Stimulated activated naive CD8-positive, alpha-beta T cell treated with anti-CD3 and anti-CD28 coated beads, Interleukin-15, Interleukin-2, amounts not matched to agents 100 U/mL and 50 U/mL, for 24 hours (primary cell): ENCODE data around the gene WNT9B.

ENCODE experiments used
- ATAC-seq: fragments of 150-1000 bp; cut with Tn5 transposase; one replicate; pipeline ENCODE4 v1.10.0; 2021
- DNase-seq: peaks from one replicate; pipeline ENCODE4 v3.0.0; 2021

The WNT9B gene

GRCh38 chr17:46853896-46854444, 2.6 kb downstream of the WNT9B start:
- DNase-seq (no peak), ATAC-seq (no peak)

GRCh38 chr17:46854515-46854914, 3.1 kb downstream of the WNT9B start:
- ATAC-seq, result no peak
- no peak for DNase-seq

DNA sequence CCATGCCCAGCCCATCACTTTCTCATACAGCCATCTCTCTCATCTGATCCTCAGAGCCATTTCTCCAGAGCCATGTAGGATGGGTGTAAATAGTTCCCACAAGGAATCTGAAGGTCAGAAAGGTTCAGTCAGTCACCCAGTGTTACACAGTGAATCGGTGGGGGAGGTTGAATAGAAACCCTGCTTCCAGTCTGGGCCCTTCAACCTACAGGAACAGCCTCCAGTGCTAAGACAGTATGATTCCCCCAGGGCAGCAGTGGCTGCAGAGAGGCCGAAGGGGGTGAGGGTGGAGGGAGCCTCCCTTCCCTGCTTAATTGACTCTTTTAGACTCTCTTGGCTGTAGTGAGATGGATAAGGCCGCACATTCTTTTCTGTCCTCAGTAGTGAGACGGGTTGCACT, 3.6 kb downstream of the WNT9B start:
- DNase-seq (no peak), ATAC-seq (peak; percentile 28)

GRCh38 chr17:46857600-46857999, 6.2 kb downstream of the WNT9B start:
- DNase-seq (no peak), ATAC-seq (no peak)

GRCh38 chr17:46859996-46860395, 8.6 kb downstream of the WNT9B start:
- ATAC-seq (no peak), DNase-seq (no peak)

- DNase-seq, result no peak
- no peak for ATAC-seq
These were observed 11.6 kb downstream of the WNT9B start for GRCh38 chr17:46862949-46863348.

DNA sequence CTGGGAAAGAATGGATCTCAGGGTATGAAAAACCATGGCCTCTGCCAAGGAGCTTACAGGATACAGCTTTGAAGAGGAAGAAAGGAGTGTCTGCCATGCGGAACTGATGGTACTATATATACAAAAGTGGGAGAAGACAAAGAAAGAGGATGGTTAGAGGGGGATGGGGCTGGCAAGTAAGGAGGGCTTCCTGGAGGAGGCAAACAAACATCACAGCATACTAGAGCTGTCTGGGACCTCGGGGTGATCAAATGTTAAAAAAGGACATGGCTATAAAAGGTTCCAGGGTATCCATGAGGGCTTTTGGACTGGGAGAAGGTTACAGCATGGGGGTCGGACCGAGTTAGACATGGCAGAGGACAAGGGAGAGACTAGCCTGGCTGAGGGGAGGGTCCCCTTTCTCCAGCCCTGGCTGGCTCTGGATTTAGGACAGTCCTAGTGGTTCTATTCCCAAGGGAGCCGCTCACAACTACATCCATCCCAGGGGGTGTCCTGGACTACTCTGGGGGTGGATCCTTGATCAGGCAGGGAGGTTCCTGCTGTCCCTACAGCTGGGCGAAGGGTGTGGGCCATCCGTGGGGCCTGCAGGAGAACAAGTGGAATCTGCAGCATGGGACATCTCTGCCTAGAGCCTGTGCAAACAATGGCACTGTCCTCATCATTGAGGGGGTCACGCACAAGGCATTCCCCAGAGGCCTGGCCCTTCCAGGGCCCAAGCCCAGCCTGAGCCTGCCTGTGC, 12.2 kb downstream of the WNT9B start:
- ATAC-seq, result no peak
- no peak for DNase-seq

DNA sequence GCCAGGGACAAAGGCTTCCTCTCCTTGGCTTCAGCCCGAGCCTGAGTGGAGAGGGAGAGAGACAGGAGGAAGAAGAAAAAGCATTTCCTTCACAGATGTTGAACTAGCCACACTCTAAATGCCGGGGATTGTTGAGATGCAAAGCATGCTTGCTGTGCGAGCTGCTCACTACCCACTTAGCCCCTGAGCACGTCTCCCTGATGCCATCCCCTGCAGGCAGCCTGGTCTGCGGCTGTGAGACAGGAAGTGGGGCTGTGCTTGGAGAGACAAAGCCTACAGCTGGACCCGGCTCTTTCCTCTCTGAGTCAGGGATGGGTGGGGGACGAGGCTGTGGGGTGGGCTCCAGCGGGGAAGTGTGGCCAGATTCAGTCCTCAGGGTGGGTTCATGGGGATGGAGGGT, 13.7 kb downstream of the WNT9B start:
- ATAC-seq, result no peak
- no peak for DNase-seq

GRCh38 chr17:46866325-46866724, 14.9 kb downstream of the WNT9B start:
- DNase-seq (no peak), ATAC-seq (no peak)

GRCh38 chr17:46866747-46867146, 15.4 kb downstream of the WNT9B start:
- DNase-seq (no peak), ATAC-seq (no peak)

- ATAC-seq, result no peak
- DNase-seq, result no peak
These were observed 17.4 kb downstream of the WNT9B start for GRCh38 chr17:46868689-46869187.

DNA sequence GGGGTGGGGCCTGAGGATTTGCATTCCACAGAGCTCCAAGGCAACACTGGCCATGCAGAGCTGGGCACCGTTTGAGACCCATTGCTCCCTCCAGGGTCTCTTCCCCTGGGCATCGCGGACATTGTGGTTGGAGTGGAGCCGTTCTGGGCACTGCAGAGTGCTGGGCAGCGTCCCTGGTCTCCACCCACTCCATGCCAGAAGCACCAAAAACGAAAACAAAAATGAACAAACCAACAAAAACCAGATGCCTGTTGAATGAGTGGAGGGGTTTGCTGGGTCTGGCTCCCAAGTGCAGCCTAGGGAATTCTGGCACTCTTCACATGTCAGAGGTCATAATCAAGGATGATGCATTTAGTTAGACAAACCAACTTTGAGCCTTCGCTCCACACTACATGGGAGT, 17.9 kb downstream of the WNT9B start:
- DNase-seq (no peak), ATAC-seq (no peak)

DNA sequence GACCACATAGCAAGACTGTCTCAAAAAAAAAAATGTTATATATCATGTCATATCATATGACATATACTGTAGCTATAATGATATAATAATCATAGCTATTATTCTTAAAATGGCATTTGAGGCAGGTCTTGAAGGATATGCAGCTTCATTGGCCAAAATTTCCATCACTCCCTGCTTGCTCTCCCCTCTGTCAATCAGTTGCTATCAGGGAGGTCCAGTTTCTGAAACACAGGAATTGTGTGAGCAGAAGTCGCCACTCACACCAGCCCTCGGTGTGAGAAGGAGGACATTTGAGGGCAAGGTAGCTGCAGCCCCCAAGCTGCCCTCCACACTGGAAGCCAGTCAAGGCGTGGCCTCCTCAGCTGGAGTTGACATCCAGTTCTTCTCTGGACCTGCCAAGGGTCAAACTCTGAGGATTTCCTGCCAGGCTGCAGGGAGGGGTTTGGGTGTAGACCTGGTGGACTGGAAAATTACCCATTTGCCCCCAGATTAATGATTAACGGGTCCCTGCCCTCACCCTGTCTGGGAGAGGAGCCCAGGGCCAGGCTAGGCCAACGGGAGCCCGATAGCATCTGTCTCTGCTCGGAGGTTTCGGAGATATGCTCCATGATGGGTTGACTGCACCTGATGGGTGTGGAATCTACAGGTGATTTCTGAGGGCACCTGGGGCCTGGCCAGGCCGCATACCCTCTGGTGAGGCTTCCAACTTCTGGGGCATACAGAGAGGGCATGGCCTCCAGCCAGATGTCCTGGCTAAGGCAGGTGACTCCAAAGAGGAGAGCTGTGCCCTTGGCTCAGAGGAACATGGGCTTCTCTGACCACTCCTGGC, 18.8 kb downstream of the WNT9B start:
- ATAC-seq, result no peak
- no peak for DNase-seq

- DNase-seq (no peak), ATAC-seq (no peak)
These were observed 21.0 kb downstream of the WNT9B start for GRCh38 chr17:46872421-46872820.

- DNase-seq, result no peak
- ATAC-seq, result no peak
These were observed 22.7 kb downstream of the WNT9B start for GRCh38 chr17:46873941-46874645.

DNA sequence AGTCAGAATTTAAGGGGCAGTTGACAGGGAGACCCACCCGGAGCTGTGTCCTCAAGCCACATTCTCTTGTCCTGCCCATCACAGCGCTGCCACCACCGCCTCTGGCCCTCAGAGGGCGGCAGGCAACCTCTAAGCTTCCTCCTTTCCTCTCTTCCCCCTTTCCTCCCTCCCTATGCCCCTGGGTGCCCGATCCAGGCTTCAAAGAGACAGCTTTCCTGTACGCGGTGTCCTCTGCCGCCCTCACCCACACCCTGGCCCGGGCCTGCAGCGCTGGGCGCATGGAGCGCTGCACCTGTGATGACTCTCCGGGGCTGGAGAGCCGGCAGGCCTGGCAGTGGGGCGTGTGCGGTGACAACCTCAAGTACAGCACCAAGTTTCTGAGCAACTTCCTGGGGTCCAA, 23.5 kb downstream of the WNT9B start:
- ATAC-seq (no peak), DNase-seq (no peak)

GRCh38 chr17:46875849-46876352, 24.5 kb downstream of the WNT9B start:
- ATAC-seq (no peak), DNase-seq (no peak)

DNA sequence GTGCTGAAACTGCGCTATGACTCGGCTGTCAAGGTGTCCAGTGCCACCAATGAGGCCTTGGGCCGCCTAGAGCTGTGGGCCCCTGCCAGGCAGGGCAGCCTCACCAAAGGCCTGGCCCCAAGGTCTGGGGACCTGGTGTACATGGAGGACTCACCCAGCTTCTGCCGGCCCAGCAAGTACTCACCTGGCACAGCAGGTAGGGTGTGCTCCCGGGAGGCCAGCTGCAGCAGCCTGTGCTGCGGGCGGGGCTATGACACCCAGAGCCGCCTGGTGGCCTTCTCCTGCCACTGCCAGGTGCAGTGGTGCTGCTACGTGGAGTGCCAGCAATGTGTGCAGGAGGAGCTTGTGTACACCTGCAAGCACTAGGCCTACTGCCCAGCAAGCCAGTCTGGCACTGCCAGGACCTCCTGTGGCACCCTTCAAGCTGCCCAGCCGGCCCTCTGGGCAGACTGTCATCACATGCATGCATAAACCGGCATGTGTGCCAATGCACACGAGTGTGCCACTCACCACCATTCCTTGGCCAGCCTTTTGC, 25.0 kb downstream of the WNT9B start:
- ATAC-seq, result no peak

DNA sequence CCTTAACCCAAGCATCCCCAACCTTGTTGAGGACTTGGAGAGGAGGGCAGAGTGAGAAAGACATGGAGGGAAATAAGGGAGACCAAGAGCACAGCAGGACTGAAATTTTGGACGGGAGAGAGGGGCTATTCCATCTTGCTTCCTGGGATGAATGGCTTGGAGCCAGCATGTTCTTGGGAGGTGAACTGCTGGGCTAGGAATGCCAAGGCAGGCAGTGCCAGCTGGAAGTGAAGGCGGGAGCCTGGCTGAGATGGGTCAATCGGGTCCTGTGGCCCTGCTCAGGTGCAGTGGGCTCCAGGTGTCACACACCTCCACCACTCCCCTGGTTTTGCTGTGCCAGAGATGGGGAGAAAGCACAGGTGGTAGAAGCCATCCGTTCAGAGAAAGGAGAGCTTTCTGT, 25.5 kb downstream of the WNT9B start:
- no peak for DNase-seq
- ATAC-seq, result no peak

More for the DNA sequence above, 25.0 kb downstream of the WNT9B start:
- no peak for DNase-seq

DNA sequence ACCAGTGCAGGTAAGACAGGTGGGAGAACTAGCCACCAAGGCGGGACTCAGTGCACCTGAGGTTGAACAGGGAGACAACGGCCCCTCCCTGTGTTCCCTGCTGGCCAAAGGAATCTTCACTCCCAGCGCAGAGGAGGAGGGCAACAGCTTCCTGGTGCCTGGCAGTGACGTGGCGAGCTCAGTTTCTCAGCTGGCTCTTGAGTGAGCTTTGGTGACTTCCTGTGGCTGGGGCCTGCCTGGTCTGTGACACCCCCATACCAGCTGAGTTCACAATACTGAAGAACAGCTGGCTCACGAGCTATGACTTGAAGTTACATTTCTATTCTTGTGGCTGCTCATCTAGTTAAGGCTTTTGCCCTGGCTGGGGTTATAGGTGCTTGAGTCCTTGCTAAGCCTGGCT, 26.1 kb downstream of the WNT9B start:
- DNase-seq (no peak), ATAC-seq (no peak)

DNA sequence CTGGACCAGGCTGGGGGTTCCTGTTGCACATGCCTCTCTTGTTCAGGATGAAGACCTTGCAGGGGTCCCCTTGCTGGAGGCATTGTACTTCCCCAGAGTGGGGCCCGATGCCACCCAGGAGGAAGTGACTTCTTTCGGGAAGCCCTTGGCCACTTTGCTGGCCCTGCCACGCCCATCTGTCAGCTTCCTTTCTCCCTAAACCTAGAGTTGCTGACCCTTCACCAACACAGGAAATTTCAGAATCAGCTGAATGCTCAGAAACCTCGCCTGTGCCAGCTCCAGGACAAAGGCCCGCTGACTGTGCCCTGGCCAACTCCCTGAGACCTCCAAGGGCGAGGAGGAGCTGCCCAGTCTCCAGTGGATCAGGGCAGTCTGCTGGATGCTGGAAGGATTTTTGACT, 26.7 kb downstream of the WNT9B start:
- DNase-seq, result no peak
- no peak for ATAC-seq

GRCh38 chr17:46879101-46879500, 27.7 kb downstream of the WNT9B start:
- DNase-seq, result no peak
- ATAC-seq, result no peak
